Measurements from ENCODE around the gene DPPA5. TPM values are rescaled to one million over a fixed set of nuclear protein-coding genes. Genes with fewer than 3 reads are reported as not detected.

Gene DPPA5
- total and polyA plus RNA-seq, 2 of the 13 experiments (the other 11 are each of a cell fraction or from before 2014, with no cell fraction given), result not detected

GRCh38 chr6:73368675-73369074 is 14.6 kb upstream of the DPPA5 start:
- no TSS peak for BruUV-seq (replicated peaks)
- no peak for FAIRE-seq
- Histone ChIP-seq H3K4me2 (ENCODE audit: low read depth, low read length) (no peak overlapping the region), H3K27ac (ENCODE audit: extremely low read length, insufficient read depth, low read length) (no peak overlapping the region), H3K4me3 (replicated peaks in 1 of 3; ENCODE audit: insufficient read depth in 1 of 3, low read depth in 2 of 3, low read length in 3 of 3) (no peak overlapping the region), H3K4me1 (ENCODE audit: insufficient read depth, low read length) (no peaks in the 10 kb centered on the region), H3K36me3 (replicated peaks in 1 of 2; ENCODE audit: control insufficient read depth in 1 of 2, insufficient read depth in 2 of 2, low read length in 2 of 2) (no peaks in the 10 kb centered on the region), H4K20me1 (ENCODE audit: insufficient read depth, low read length) (no peaks in the 10 kb centered on the region), H2AFZ (ENCODE audit: low read length) (no peak overlapping the region), H3K9ac (ENCODE audit: insufficient read depth, low read depth, low read length) (no peak overlapping the region), H3K79me2 (ENCODE audit: insufficient read depth, low read length) (no peaks in the 10 kb centered on the region), H3K9me3 (ENCODE audit: low read length) (0 out of 2 replicates have a peak, but pooled peaks cover 8% of the 10 kb centered on the region), H3K27me3 (ENCODE audit: control insufficient read depth in 1 of 2, insufficient read depth in 2 of 2, low read length in 2 of 2) (peaks cover 0 to 18% of the 10 kb centered on the region in 2 experiments; a peak in 3 of 5 replicates)
- in situ Hi-C loops (cut with HindIII; ENCODE audit: extremely low pct_ligation_motif_present, low pct_unique_long_range_greater_than_20kb) (no loop called here), intact Hi-C loops (cut with micrococcal nuclease; ENCODE audit: unreplicated experiment) (no loop called here)
- no peak for TF ChIP-seq ARNTL (CRISPR knock-in tag; IDR thresholded peaks at IDR 0.05)
- no peak for TF ChIP-seq BHLHE40 (IDR thresholded peaks at IDR 0.05; ENCODE audit: low read length)
- no peak for TF ChIP-seq SP4 (CRISPR knock-in tag; IDR thresholded peaks at IDR 0.05)
- no peak for TF ChIP-seq ZNF564 (CRISPR knock-in tag; IDR thresholded peaks at IDR 0.05)
- no peak for TF ChIP-seq TBX3 (IDR thresholded peaks at IDR 0.05; ENCODE audit: borderline replicate concordance)
- TF ChIP-seq TFDP1 (CRISPR knock-in tag; IDR thresholded peaks at IDR 0.05; ENCODE audit: borderline replicate concordance), result no peak
- ATAC-seq, result no peak
- 65% methylated on average over 4 of the region's 4 CpGs for WGBS (ENCODE audit: low lambda C conversion rate)
- ChIA-PET CTCF (ENCODE audit: low intra/inter-chr PET ratio, low total read pairs) (no interaction called here), POLR2A (no interaction called here)
- DNase-seq (ENCODE audit: low spot score), result no peak

GRCh38 chr6:73367761-73368355 is 13.8 kb upstream of the DPPA5 start:
- in situ Hi-C loops (cut with HindIII; ENCODE audit: extremely low pct_ligation_motif_present, low pct_unique_long_range_greater_than_20kb), result no loop called here
- H3K27ac ChIP-seq (ENCODE audit: extremely low read length, insufficient read depth, low read length), result no peak overlapping the region
- CTCF ChIA-PET (ENCODE audit: low intra/inter-chr PET ratio, low total read pairs), result no interaction called here
- H3K9me3 ChIP-seq (ENCODE audit: low read length), result 0 out of 2 replicates have a peak, but pooled peaks cover 8% of the 10 kb centered on the region
- no peak for ATAC-seq
- H3K27me3 ChIP-seq (ENCODE audit: control insufficient read depth in 1 of 2, insufficient read depth in 2 of 2, low read length in 2 of 2), result peaks cover 0 to 27% of the 10 kb centered on the region in 2 experiments; a peak in 3 of 5 replicates
- POLR2A ChIA-PET, result no interaction called here
- intact Hi-C loops (cut with micrococcal nuclease; ENCODE audit: unreplicated experiment), result no loop called here
- H3K9ac ChIP-seq (ENCODE audit: insufficient read depth, low read depth, low read length), result no peak overlapping the region
- no peak overlapping the region for H3K4me3 ChIP-seq (replicated peaks in 1 of 3; ENCODE audit: insufficient read depth in 1 of 3, low read depth in 2 of 3, low read length in 3 of 3)
- 25% methylated on average over 6 of the region's 16 CpGs for WGBS (ENCODE audit: low lambda C conversion rate)
- H3K36me3 ChIP-seq (replicated peaks in 1 of 2; ENCODE audit: control insufficient read depth in 1 of 2, insufficient read depth in 2 of 2, low read length in 2 of 2), result no peaks in the 10 kb centered on the region
- no peak overlapping the region for H2AFZ ChIP-seq (ENCODE audit: low read length)
- no TSS peak for BruUV-seq (replicated peaks)
- no peaks in the 10 kb centered on the region for H3K4me1 ChIP-seq (ENCODE audit: insufficient read depth, low read length)
- DNase-seq (ENCODE audit: low spot score), result no peak
- H3K79me2 ChIP-seq (ENCODE audit: insufficient read depth, low read length), result no peaks in the 10 kb centered on the region
- H4K20me1 ChIP-seq (ENCODE audit: insufficient read depth, low read length), result no peaks in the 10 kb centered on the region
- H3K4me2 ChIP-seq (ENCODE audit: low read depth, low read length), result no peak overlapping the region
- FAIRE-seq, result no peak
- TF ChIP-seq ZNF816 (CRISPR knock-in tag; IDR thresholded peaks at IDR 0.05; ENCODE audit: borderline replicate concordance) (no peak), CBX5 (CRISPR knock-in tag; IDR thresholded peaks at IDR 0.05; ENCODE audit: borderline replicate concordance) (no peak), TOPORS (CRISPR knock-in tag; IDR thresholded peaks at IDR 0.05) (no peak), ZNF329 (CRISPR knock-in tag; IDR thresholded peaks at IDR 0.05; ENCODE audit: low read depth) (no peak), SAP130 (CRISPR knock-in tag; IDR thresholded peaks at IDR 0.05; ENCODE audit: low read depth) (no peak), ZNF646 (CRISPR knock-in tag; IDR thresholded peaks at IDR 0.05) (no peak)

All from HepG2 (cell line).